ENCODE data around the gene SLC35G1.

Gene SLC35G1

GRCh38 chr10:93879273-93879672 is 14.5 kb upstream of the SLC35G1 start:
- no peak for DNase-seq

DNA sequence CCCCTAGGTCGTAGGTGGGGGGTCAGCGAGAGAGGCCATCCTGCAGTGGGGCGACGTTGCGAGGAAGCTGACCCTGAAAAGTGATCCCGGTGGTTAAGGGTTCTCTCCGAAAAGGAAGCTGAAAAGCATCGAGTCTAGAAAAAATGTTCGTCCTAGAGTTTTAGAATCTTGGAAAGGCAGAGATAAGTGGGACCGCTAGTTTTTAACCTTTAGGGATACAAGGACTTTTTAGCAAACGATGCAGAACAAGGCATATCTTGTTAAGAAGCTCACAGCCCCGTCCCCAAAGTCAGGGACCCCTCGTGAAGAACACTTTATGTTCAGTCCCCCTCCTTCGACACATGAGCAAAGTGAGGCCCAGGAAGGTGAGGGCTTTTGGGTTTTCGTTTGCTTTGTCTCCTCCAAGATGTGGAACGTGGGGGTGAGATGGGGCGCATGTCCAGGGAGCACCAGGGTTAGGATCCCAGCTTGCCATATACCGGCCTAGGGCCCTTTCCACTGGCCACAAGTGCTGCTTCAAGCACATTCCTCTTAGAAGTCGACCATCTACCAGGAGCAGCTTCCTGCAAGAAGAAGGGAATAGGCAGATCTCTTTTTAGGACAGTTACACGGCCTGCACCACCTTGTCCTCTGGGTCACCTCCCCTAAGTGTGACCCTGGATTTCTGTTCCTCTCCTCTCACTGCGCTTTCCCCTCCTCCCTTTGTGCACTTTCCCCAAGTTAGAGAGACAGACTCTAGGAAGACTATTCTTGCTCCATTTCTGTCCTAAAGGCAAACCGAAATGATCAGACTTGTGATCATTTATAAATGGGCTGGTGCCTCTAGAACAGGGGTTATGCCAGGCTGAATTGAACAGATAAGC is 969 bp downstream of the SLC35G1 start:
- DNase-seq: no peak

DNA sequence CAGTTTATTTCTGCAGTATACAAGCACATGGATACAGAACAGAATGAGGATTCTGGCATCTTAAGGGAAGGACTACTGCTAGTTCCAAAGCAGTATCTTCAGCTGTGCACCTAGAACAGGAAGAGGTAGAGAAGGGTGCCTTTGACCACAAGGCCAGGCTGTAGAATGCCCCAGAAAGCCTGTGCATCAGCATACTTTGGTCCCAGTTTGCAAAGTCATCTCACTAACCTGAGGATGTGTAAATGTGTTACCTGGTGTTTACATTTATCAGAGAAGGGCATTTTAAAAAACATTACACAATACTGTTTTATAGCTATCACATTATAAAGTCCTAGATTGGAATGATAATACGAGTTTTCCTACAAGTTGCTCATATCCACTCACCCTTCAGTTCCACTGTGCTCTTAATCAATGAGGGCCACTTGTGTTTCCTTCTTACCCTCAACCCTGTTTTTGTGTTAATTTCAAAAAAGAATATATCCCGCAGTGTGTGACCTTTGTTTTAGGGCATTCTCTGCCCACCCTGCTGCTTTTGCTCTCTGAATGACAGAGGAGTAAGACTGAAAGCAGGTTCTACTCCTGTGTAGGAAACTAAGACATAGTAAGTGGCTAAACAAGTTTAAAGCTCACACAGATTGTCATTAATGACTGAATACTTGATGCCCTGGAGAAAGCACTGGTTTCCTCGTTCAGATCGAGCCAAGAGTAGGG is 3.4 kb downstream of the SLC35G1 start:
- DNase-seq: no peak

DNA sequence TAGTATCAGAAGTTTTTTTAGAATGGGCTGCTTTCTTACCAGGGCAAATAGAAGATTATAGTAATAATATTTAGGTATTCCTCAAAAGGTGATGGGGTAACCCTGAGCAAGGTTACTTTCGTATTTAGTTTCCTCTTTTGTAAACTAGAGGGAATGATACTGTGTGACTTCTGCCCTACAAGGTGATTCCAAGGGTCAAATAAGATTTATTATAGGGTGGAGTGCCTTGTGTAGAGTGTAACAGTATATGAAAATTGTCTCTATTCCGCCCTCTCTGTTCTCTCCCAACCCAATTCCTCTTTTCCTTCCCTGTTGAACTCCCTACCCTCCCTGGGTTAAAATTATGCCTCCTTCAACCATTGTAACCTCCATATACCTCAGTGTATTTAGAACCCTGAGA is 5.3 kb downstream of the SLC35G1 start:
- DNase-seq: no peak

DNA sequence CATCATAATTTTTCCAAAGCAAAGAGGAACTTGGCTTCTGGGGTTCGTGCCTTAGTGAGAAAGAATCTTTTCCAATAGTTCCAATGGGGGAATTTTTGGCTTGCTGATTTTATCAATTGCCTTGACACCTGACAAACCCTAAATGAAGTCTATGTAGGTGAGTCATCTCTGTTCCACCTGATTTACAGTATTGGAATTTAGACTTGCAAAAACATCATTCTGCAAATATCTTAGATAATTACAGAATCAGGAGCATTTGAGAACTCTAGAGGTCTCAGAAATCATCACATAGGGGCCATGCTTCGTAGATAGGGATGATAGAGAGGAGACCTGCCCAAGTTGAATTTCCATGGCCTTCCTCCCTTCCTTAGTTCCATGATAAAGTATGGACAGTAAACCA is 9.3 kb downstream of the SLC35G1 start:
- no peak for DNase-seq

DNA sequence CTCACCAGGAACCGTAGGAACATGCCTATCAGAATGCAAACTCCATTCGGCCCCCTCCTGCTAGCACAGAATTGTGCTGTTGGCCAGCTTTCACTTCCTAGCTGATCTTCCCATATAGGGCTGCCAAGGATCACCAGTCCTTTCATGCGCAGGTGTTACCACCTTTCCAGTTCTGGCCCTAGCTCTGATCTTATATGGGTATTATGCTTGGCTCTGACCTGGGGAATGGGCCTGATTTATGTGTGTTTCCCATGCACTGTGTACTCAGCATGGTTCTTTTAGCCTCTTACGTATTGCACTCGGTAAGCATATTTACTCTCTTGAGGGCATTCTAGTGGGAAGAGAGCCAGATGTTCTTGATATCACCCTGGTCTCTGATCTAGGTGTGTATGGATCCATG is 11.1 kb downstream of the SLC35G1 start:
- DNase-seq: no peak

GRCh38 chr10:93907059-93907458 is 13.3 kb downstream of the SLC35G1 start:
- no peak for DNase-seq

GRCh38 chr10:93911866-93912265 is 18.1 kb downstream of the SLC35G1 start:
- DNase-seq: no peak

- DNase-seq: no peak
Observed at GRCh38 chr10:93912444-93912843, 18.7 kb downstream of the SLC35G1 start.

GRCh38 chr10:93913706-93914105 is 19.9 kb downstream of the SLC35G1 start:
- no peak for DNase-seq

GRCh38 chr10:93915598-93915997 is 21.8 kb downstream of the SLC35G1 start:
- no peak for DNase-seq

DNA sequence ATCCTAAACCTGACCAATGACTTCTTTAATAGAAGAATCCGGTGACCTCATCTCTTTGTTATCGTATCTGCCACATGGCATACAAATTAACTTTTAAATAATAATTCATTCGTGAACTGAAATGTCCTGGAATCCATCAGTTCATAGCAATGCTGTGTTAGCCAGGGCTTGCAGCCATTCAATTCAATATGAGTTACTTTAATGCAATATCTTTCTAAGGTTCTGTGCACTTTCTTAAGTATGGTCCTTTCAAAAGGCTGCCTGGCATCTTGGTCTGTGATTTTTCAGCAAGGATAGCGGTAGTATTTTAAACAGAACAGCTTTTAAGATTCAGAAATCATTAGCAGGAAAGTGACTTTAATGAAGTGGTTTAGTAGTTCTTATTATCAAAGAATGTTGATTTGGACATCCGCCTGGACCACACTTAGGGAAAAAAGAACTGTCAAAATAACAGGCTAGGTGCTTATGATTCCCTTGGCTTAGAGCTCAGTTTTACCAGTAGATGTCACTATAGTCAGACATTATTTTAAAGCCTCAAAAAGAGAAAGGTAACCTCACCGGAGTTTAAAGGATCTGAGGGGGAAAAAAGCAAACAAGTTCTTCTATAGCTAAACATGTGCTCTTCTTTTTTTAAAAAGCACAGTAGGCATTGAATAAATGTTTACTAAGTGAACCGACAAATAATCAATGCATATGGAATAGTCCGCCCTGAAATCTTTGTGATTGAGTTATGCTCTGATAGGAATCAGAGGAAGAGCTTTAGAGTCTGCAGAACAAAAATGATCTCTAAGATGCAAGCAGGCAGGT is 22.7 kb downstream of the SLC35G1 start:
- no peak for DNase-seq

DNA sequence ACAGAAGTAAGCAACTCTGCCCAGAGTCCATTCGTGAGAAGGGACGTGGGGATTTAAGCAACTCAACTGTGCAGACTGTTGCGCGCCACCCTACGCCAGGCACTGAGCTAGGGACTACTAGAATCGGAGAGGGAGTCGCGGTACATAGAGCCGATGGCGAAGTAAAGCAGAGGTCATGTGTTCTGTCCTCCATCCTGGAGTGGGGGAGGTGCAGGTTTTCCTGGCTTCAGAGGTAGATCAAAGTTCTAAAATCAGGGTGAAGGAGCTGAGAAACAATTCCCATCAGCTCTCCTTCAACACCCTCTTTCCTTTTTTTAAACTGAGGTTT is 23.2 kb downstream of the SLC35G1 start:
- no peak for DNase-seq

- no peak for DNase-seq
Observed at GRCh38 chr10:93917821-93918220, 24.0 kb downstream of the SLC35G1 start.

DNA sequence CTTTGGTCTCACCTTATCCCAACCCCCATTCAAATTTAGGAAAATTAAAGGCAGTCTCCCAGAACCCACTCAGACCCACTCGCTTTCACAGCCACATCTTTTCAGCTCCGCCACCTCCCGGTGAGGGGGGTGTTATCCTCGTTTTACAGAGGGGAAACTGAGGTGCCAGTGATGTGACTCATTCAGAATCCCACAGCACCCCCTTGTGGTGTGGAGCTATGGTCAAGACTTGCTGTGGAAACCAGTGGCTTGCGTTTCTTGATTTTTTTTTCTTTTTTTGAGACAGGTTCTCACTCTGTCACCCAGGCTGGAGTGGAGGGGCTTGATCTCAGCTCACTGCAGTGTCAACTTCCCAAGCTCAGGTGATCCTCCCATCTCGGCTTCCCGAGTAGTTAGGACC is 27.6 kb downstream of the SLC35G1 start:
- no peak for DNase-seq

DNA sequence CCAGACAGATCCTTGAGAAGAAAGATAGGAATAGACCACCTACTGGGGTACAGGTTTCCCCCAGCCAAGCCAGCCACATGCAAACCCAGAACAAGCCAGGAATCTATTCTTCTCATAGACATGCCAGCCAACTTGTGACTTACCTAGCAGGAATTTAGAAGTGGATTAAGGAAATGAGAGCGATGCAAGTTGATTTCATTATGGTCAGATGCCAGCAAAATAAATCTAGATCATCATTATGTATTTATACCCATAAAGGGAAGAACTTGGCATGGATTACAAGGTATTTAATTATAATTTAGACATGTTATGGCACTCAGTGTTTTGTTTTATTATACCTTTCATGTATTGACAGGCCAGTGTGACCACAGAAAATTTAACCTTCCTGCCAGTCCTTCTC is 32.8 kb downstream of the SLC35G1 start:
- DNase-seq: no peak

GRCh38 chr10:93938140-93938539 is 44.4 kb downstream of the SLC35G1 start:
- DNase-seq: no peak

GRCh38 chr10:93940881-93941280 is 47.1 kb downstream of the SLC35G1 start:
- no peak for DNase-seq

- DNase-seq: no peak
Observed at GRCh38 chr10:93941606-93942005, 47.8 kb downstream of the SLC35G1 start.

- DNase-seq: no peak
Observed at GRCh38 chr10:93945819-93946218, 52.0 kb downstream of the SLC35G1 start.

GRCh38 chr10:93947055-93947454 is 53.3 kb downstream of the SLC35G1 start:
- no peak for DNase-seq

- DNase-seq: no peak
Observed at GRCh38 chr10:93947524-93947923, 53.7 kb downstream of the SLC35G1 start.

DNA sequence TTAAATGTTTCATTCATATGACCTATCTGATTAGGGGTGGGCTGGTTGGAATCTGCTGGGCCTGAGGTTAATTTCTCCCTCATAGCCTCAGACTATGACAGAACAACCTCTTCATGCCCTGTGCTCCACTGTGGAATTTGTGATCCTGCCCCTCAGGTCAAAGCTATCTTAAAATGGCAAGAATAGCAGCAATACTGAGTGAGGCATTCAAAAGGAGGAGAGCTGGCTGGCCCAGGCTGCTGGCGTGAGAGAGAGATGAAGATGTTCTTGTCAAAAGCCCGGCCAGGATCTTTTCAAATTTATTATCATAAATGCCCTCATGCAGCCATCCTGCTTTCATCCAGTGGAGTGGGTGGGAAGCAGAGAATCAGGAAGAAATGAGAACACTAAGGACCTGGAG is 58.1 kb downstream of the SLC35G1 start:
- DNase-seq: no peak
